B cell (primary cell): ENCODE data around the gene PEX11G. TPM values are rescaled to one million over a fixed set of nuclear protein-coding genes. Genes with fewer than 3 reads are reported as not detected.

Experiments used
- ATAC-seq: fragments of 200-7000 bp; cut with Tn5 transposase; one replicate; pipeline ENCODE4 v1.10.0; 2021; ENCODE audit warnings: low read depth, mild to moderate bottlenecking, moderate number of reproducible peaks, moderate library complexity
- CTCF ChIA-PET: fragments of 350-600 bp; sonication (Branson Sonifier 250); formaldehyde crosslinking; loops from one replicate; lab custom pipeline; 2021; ENCODE audit warnings: antibody characterized with exemption, inconsistent platforms; lab: Charles Lee
- POLR2A ChIA-PET: fragments of 350-600 bp; sonication (Branson Sonifier 250); formaldehyde crosslinking; loops from one replicate; lab custom pipeline; 2021; ENCODE audit warnings: antibody characterized with exemption; lab: Charles Lee
- DNase-seq: peaks from one replicate; pipeline ENCODE4 v3.0.0; 2013
- H2AFZ ChIP-seq: 2 replicates; pipeline ENCODE4 v1.6.1; 2012; ENCODE audit warnings: mild to moderate bottlenecking, low read depth, low read length; ENCODE audit not compliant: insufficient read depth, poor library complexity, severe bottlenecking
- H3K27ac ChIP-seq, 2 donors: 1 replicate in 1 of 2; 2 replicates in 1 of 2; pipeline ENCODE4 v1.5.1; 2012 to 2013; ENCODE audit warnings: low read length in 2 of 2, mild to moderate bottlenecking in 2 of 2, moderate library complexity in 1 of 2
- H3K27me3 ChIP-seq, 4 experiments: fragments of 200-600 bp in 1 of 4; sonication (generic) in 1 of 4; replicated peaks in 1 of 4; 1 replicate in 2 of 4; 2 replicates in 2 of 4; pipeline versions ENCODE4 v1.6.1 to v1.7.0; 2013 to 2016; ENCODE audit warnings: low read length in 3 of 4, mild to moderate bottlenecking in 2 of 4, mixed read lengths in 1 of 4, moderate library complexity in 1 of 4; ENCODE audit not compliant: insufficient read depth in 4 of 4, control insufficient read depth in 3 of 4; ENCODE audit errors: control extremely low read depth in 1 of 4
- H3K36me3 ChIP-seq, 2 experiments: replicated peaks in 1 of 2; 1 replicate in 1 of 2; 2 replicates in 1 of 2; pipeline versions ENCODE4 v1.6.1 to v1.7.1; 2013; ENCODE audit warnings: low read length in 1 of 2; ENCODE audit not compliant: insufficient read depth in 2 of 2, control insufficient read depth in 1 of 2; ENCODE audit errors: control extremely low read depth in 1 of 2, extremely low read depth in 1 of 2
- H3K4me1 ChIP-seq, 2 donors: fragments of 200-600 bp in 1 of 2; sonication (generic) in 1 of 2; 1 replicate in 1 of 2; 2 replicates in 1 of 2; pipeline versions ENCODE4 v1.5.1 to v1.6.1; 2013 to 2017; ENCODE audit warnings: low read length in 2 of 2; ENCODE audit not compliant: control insufficient read depth in 2 of 2, insufficient read depth in 2 of 2
- H3K4me2 ChIP-seq: replicated peaks from 2 replicates; pipeline ENCODE3; 2012; ENCODE audit warnings: mild to moderate bottlenecking, low read depth, low read length; ENCODE audit not compliant: poor library complexity, severe bottlenecking
- H3K4me3 ChIP-seq, 5 experiments: fragments of 200-600 bp in 1 of 5; sonication (generic) in 1 of 5; 1 replicate in 3 of 5; 2 replicates in 2 of 5; pipeline versions ENCODE4 v1.5.1 to v1.7.0; 2011 to 2016; ENCODE audit warnings: low read length in 4 of 5, mild to moderate bottlenecking in 4 of 5, low read depth in 2 of 5, control low read depth in 1 of 5, moderate library complexity in 1 of 5; ENCODE audit not compliant: insufficient read depth in 1 of 5; ENCODE audit errors: control extremely low read depth in 1 of 5, extremely low read depth in 1 of 5
- H3K79me2 ChIP-seq: fragments of 200-600 bp; sonication (generic); one replicate; pipeline ENCODE4 v1.6.0; 2016; ENCODE audit warnings: low read length; ENCODE audit not compliant: control insufficient read depth, insufficient read depth
- H3K9ac ChIP-seq: fragments of 200-600 bp; sonication (generic); 2 replicates; pipeline ENCODE4 v1.6.1; 2017; ENCODE audit warnings: mild to moderate bottlenecking, low read length, moderate library complexity
- H3K9me3 ChIP-seq, 3 donors: one replicate each; pipeline versions ENCODE4 v1.6.1 to v1.7.1; 2013; ENCODE audit warnings: low read length in 2 of 3; ENCODE audit not compliant: control insufficient read depth in 2 of 3, insufficient read depth in 1 of 3; ENCODE audit errors: control extremely low read depth in 1 of 3
- H4K20me1 ChIP-seq: 2 replicates; pipeline ENCODE4 v1.6.0; 2012; ENCODE audit warnings: mild to moderate bottlenecking, low read length; ENCODE audit not compliant: insufficient read depth, control insufficient read depth, poor library complexity, severe bottlenecking
- H3K27ac Mint-ChIP-seq: one replicate; pipeline ENCODE4 v1.8.0; 2021; ENCODE audit warnings: mixed read lengths
- H3K27me3 Mint-ChIP-seq: one replicate; pipeline ENCODE4 v1.8.0; 2021; ENCODE audit warnings: mixed read lengths
- H3K4me1 Mint-ChIP-seq: one replicate; pipeline ENCODE4 v1.8.0; 2021; ENCODE audit warnings: mixed read lengths
- H3K4me3 Mint-ChIP-seq: one replicate; pipeline ENCODE4 v1.8.0; 2021; ENCODE audit warnings: mixed read lengths
- H3K9me3 Mint-ChIP-seq: one replicate; pipeline ENCODE4 v1.8.0; 2022; ENCODE audit warnings: mixed read lengths; ENCODE audit not compliant: insufficient read depth
- EZH2 ChIP-seq: IDR thresholded peaks from 2 replicates; pipeline ENCODE4 v1.6.1; 2012; ENCODE audit warnings: borderline replicate concordance, low read depth, mild to moderate bottlenecking, moderate library complexity, low read length; ENCODE audit not compliant: insufficient read depth, poor library complexity, severe bottlenecking
- WGBS: methylation state at CpG from one replicate; pipeline ENCODE4 v1.1.5; 2013; ENCODE audit warnings: missing lambda C conversion rate; ENCODE audit not compliant: insufficient coverage; 5-methylcytosine and 5-hydroxymethylcytosine counted together
- intact Hi-C: fragments of 100-400 bp; cut with micrococcal nuclease; formaldehyde crosslinking; loops from one replicate; pipeline ENCODE4 v1.10.0; 2022
- polyA plus RNA-seq: library from polyadenylated mRNA; depleted of rRNA; stranded (reverse); fragments of >200 nt; gene quantifications from 2 replicates; pipeline ENCODE4 v1.2.3, GENCODE V29; 2012
- total RNA-seq, 2 donors: library from RNA; stranded (reverse); fragments of 120-200 nt in 1 of 2; gene quantifications; 1 replicate in 1 of 2; 2 replicates in 1 of 2; pipeline versions ENCODE4 v1.2.3 to v1.2.4, GENCODE V29; 2013 to 2022
- TF ChIP-seq, protein P1 (sequence below): fragments of 200-600 bp; IDR thresholded peaks from one replicate; pipeline ENCODE4 v1.8.0; 2022; ENCODE audit warnings: antibody characterized with exemption, mild to moderate bottlenecking

PEX11G gene
- total and polyA plus RNA-seq, 2 donors (not counting 1 experiment from before 2014, with no cell fraction given) = 0.40 to 0.62 TPM

DNA sequence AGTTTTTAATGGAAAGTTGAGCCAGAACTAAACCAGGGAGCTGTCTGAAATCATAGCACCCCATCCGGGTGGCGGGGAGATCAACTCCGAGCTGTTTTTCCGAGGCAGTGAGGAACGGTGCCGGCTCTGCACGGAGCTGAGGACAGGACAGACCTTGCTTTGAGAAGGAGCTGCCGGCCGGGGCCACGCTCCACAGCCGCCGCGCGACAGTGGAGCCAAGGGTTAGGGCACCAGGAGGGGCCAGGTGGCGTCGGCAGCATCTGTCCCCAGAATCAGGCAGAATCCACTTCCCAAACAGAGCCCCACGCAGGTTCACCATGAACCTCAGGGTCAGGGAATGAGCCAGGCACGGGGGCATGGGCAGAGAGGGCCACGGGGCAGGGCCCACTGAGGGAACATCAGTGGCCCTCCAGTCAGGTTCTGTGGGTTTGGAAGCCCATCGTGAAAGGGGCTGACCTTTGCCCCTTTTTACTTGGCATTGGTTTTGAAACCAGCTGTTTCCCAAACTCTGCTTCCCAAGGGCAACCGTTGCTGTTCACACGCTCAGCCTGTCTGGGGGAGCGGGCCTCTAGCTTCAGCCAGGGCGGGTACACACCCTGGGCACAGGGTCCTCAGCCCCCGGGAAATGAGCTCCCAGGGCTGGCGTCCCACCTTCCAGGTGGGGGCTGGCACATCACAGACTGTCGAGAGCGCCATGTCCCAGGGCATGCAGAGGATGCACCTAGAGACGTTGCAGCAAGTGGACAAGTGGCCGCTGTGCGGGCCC, 18.1 kb downstream of the PEX11G start:
- H3K36me3 ChIP-seq = peaks cover 5 to 63% of the 10 kb centered on the region in 2 experiments
- no peaks in the 10 kb centered on the region for H3K27me3 ChIP-seq
- no peaks in the 10 kb centered on the region for H3K9me3 ChIP-seq
- no peak for TF ChIP-seq EZH2
- TF ChIP-seq, protein P1, sequence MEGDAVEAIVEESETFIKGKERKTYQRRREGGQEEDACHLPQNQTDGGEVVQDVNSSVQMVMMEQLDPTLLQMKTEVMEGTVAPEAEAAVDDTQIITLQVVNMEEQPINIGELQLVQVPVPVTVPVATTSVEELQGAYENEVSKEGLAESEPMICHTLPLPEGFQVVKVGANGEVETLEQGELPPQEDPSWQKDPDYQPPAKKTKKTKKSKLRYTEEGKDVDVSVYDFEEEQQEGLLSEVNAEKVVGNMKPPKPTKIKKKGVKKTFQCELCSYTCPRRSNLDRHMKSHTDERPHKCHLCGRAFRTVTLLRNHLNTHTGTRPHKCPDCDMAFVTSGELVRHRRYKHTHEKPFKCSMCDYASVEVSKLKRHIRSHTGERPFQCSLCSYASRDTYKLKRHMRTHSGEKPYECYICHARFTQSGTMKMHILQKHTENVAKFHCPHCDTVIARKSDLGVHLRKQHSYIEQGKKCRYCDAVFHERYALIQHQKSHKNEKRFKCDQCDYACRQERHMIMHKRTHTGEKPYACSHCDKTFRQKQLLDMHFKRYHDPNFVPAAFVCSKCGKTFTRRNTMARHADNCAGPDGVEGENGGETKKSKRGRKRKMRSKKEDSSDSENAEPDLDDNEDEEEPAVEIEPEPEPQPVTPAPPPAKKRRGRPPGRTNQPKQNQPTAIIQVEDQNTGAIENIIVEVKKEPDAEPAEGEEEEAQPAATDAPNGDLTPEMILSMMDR = no peak
- Mint-ChIP-seq H3K9me3 (no peaks in the 10 kb centered on the region), H3K27me3 (no peaks in the 10 kb centered on the region), H3K4me1 (peaks cover 19% of the 10 kb centered on the region), H3K4me3 (no peak overlapping the region), H3K27ac (no peak overlapping the region)
- H3K4me2 ChIP-seq = no peak overlapping the region
- peaks cover 5 to 25% of the 10 kb centered on the region in 2 donors for H3K4me1 ChIP-seq
- no peak overlapping the region for H3K4me3 ChIP-seq
- 95% methylated on average over 30 of the region's 31 CpGs for WGBS
- H3K9ac ChIP-seq = no peak overlapping the region
- H3K79me2 ChIP-seq = peaks cover under 1% of the 10 kb centered on the region
- ChIA-PET CTCF (no interaction called here), POLR2A (no interaction called here)
- intact Hi-C loops = no loop called here
- ATAC-seq = no peak
- H4K20me1 ChIP-seq = peaks cover 95% of the 10 kb centered on the region
- H2AFZ ChIP-seq = no peak overlapping the region
- no peak for DNase-seq
- no peak overlapping the region for H3K27ac ChIP-seq

DNA sequence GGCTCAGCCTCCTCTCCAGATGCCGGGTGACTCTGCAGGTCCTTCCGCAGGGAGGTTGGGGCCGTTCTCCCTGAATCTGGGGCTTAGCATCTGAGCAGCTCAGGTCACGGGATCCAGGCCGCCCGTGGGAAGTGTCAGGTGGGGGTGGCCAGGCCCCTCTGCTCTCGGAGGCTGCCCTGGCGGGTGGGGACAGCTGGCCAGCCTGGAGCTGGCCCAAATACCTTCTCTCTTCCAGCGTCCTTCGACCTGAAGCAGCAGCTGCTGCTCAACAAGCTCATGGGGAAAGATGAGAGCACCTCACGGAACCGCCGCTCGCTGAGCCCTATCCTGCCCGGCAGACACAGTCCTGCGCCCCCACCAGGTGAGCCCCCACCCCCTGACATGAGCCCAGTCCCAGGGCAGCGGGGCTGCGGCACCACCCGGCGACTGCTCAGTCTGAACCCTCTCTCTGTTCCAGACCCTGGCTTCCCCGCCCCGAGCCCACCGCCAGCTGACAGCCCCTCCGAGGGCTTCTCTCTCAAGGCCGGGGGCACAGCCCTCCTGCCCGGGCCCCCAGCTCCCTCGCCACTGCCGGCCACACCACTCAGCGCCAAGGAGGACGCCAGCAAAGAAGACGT, 19.1 kb downstream of the PEX11G start:
- intact Hi-C loops = no loop called here
- H3K27me3 ChIP-seq = no peaks in the 10 kb centered on the region
- Mint-ChIP-seq H3K9me3 (no peaks in the 10 kb centered on the region), H3K27me3 (no peaks in the 10 kb centered on the region), H3K4me3 (no peak overlapping the region), H3K27ac (no peak overlapping the region), H3K4me1 (peaks cover 18% of the 10 kb centered on the region)
- peaks cover 5 to 72% of the 10 kb centered on the region in 2 experiments for H3K36me3 ChIP-seq
- no peak overlapping the region for H3K9ac ChIP-seq
- TF ChIP-seq, protein P1 = no peak
- no peak for TF ChIP-seq EZH2
- DNase-seq = no peak
- no peak overlapping the region for H2AFZ ChIP-seq
- H3K4me2 ChIP-seq = no peak overlapping the region
- peaks cover 5 to 25% of the 10 kb centered on the region in 2 donors for H3K4me1 ChIP-seq
- peaks cover 95% of the 10 kb centered on the region for H4K20me1 ChIP-seq
- ChIA-PET POLR2A (no interaction called here), CTCF (no interaction called here)
- H3K27ac ChIP-seq = no peak overlapping the region
- WGBS = 98% methylated on average over 27 of the region's 31 CpGs
- H3K79me2 ChIP-seq = peaks cover 10% of the 10 kb centered on the region
- ATAC-seq = no peak
- H3K9me3 ChIP-seq = no peaks in the 10 kb centered on the region
- H3K4me3 ChIP-seq = no peak overlapping the region
